ENCODE data around the gene ITGAD.

The ITGAD gene

GRCh38 chr16:31393056-31393455, at the start of gene ITGAD:
TSS of gene ITGAD (plus strand) at chr16:31393335. CDS start at chr16:31393361, 26 bp downstream.
- DNase-seq (ENCODE audit: low read depth) = no peak

- no peak for DNase-seq (ENCODE audit: low read depth)
Measured at GRCh38 chr16:31344712-31345111, 48.4 kb upstream of the ITGAD start.

- no peak for DNase-seq (ENCODE audit: low read depth)
Measured at GRCh38 chr16:31347445-31347844, 45.7 kb upstream of the ITGAD start.

GRCh38 chr16:31348579-31348978, 44.6 kb upstream of the ITGAD start:
- DNase-seq (ENCODE audit: low read depth) = no peak

- no peak for DNase-seq (ENCODE audit: low read depth)
Measured at GRCh38 chr16:31350275-31351005, 42.7 kb upstream of the ITGAD start.

GRCh38 chr16:31351246-31351941, 41.7 kb upstream of the ITGAD start:
- no peak for DNase-seq (ENCODE audit: low read depth)

GRCh38 chr16:31351942-31352325, 41.2 kb upstream of the ITGAD start:
- no peak for DNase-seq (ENCODE audit: low read depth)

GRCh38 chr16:31352376-31353115, 40.6 kb upstream of the ITGAD start:
- DNase-seq (ENCODE audit: low read depth) = no peak

GRCh38 chr16:31354394-31355291, 38.5 kb upstream of the ITGAD start, which contains the start of gene ITGAX:
TSS of gene ITGAX (plus strand) at chr16:31355176. CDS start at chr16:31355255, 79 bp downstream.
- DNase-seq (ENCODE audit: low read depth) = no peak

- DNase-seq (ENCODE audit: low read depth) = no peak
Measured at GRCh38 chr16:31355431-31356100, 37.6 kb upstream of the ITGAD start.

- DNase-seq (ENCODE audit: low read depth) = no peak
Measured at GRCh38 chr16:31356566-31357323, 36.4 kb upstream of the ITGAD start.

- DNase-seq (ENCODE audit: low read depth) = no peak
Measured at GRCh38 chr16:31357324-31358109, 35.6 kb upstream of the ITGAD start.

GRCh38 chr16:31360251-31360650, 32.9 kb upstream of the ITGAD start:
- DNase-seq (ENCODE audit: low read depth) = no peak

- no peak for DNase-seq (ENCODE audit: low read depth)
Measured at GRCh38 chr16:31361201-31362110, 31.7 kb upstream of the ITGAD start.

- no peak for DNase-seq (ENCODE audit: low read depth)
Measured at GRCh38 chr16:31362476-31363405, 30.4 kb upstream of the ITGAD start.

GRCh38 chr16:31363721-31364120, 29.4 kb upstream of the ITGAD start:
- no peak for DNase-seq (ENCODE audit: low read depth)

- no peak for DNase-seq (ENCODE audit: low read depth)
Measured at GRCh38 chr16:31364421-31364820, 28.7 kb upstream of the ITGAD start.

All from fibroblast of gingiva (primary cell).